H9 (cell line): ENCODE data around the gene SH2D1B. TPM values are rescaled to one million over a fixed set of nuclear protein-coding genes. Genes with fewer than 3 reads are reported as not detected.

Source experiments
- DNase-seq: peaks from one replicate; pipeline ENCODE4 v3.0.0-alpha.2; 2017
- H2AFZ ChIP-seq: one replicate; pipeline ENCODE4 v1.6.1; 2013; ENCODE audit warnings: mild to moderate bottlenecking, low read length, control low read depth, moderate library complexity
- H2AK5ac ChIP-seq: 2 replicates; pipeline ENCODE4 v1.6.1; 2013; ENCODE audit warnings: low read length, control low read depth, mixed read lengths; ENCODE audit not compliant: insufficient read length
- H2BK120ac ChIP-seq: one replicate; pipeline ENCODE4 v1.6.1; 2013; ENCODE audit warnings: low read depth, mild to moderate bottlenecking, low read length, control low read depth, inconsistent platforms; ENCODE audit not compliant: poor library complexity, severe bottlenecking
- H2BK12ac ChIP-seq: 2 replicates; pipeline ENCODE4 v1.6.1; 2013; ENCODE audit warnings: low read length, control low read depth, mixed read lengths, low read depth; ENCODE audit not compliant: insufficient read length
- H2BK15ac ChIP-seq: 2 replicates; pipeline ENCODE4 v1.6.1; 2013; ENCODE audit warnings: low read depth, low read length, control low read depth
- H2BK20ac ChIP-seq: one replicate; pipeline ENCODE4 v1.6.1; 2013; ENCODE audit warnings: low read depth, mild to moderate bottlenecking, low read length, control low read depth, inconsistent platforms; ENCODE audit not compliant: poor library complexity, severe bottlenecking
- H2BK5ac ChIP-seq: 2 replicates; pipeline ENCODE4 v1.6.1; 2013; ENCODE audit warnings: low read length, control low read depth, mixed read lengths; ENCODE audit not compliant: insufficient read length
- H3K14ac ChIP-seq: 2 replicates; pipeline ENCODE4 v1.6.1; 2013; ENCODE audit warnings: low read length, control low read depth; ENCODE audit not compliant: insufficient read depth
- H3K18ac ChIP-seq: 2 replicates; pipeline ENCODE4 v1.6.1; 2013; ENCODE audit warnings: low read depth, mild to moderate bottlenecking, mixed read lengths, low read length, control low read depth; ENCODE audit not compliant: insufficient read length
- H3K23ac ChIP-seq: 2 replicates; pipeline ENCODE4 v1.6.1; 2013; ENCODE audit warnings: low read length, control low read depth, mixed read lengths, low read depth; ENCODE audit not compliant: insufficient read length
- H3K23me2 ChIP-seq: 2 replicates; pipeline ENCODE4 v1.6.1; 2013; ENCODE audit warnings: low read depth, mild to moderate bottlenecking, mixed read lengths, low read length, control low read depth; ENCODE audit not compliant: insufficient read length, poor library complexity, severe bottlenecking
- H3K27ac ChIP-seq: 2 replicates; pipeline ENCODE4 v1.5.1; 2013; ENCODE audit warnings: low read length, control low read depth, mixed read lengths, low read depth; ENCODE audit not compliant: insufficient read length
- H3K27me3 ChIP-seq: 2 replicates; pipeline ENCODE4 v1.6.1; 2013; ENCODE audit warnings: low read length, control low read depth, inconsistent platforms; ENCODE audit not compliant: insufficient read depth
- H3K4ac ChIP-seq: 2 replicates; pipeline ENCODE4 v1.6.1; 2013; ENCODE audit warnings: low read depth, mild to moderate bottlenecking, control low read depth, inconsistent platforms, low read length, moderate library complexity
- H3K4me1 ChIP-seq: 2 replicates; pipeline ENCODE4 v1.6.1; 2013; ENCODE audit warnings: low read length, control low read depth, inconsistent platforms; ENCODE audit not compliant: insufficient read depth
- H3K4me2 ChIP-seq: 2 replicates; pipeline ENCODE4 v1.6.1; 2013; ENCODE audit warnings: low read length, control low read depth, mixed read lengths; ENCODE audit not compliant: insufficient read length, insufficient read depth
- H3K56ac ChIP-seq: 2 replicates; pipeline ENCODE4 v1.6.1; 2013; ENCODE audit warnings: low read depth, mild to moderate bottlenecking, mixed read lengths, low read length, control low read depth; ENCODE audit not compliant: insufficient read length
- H3K79me1 ChIP-seq: 2 replicates; pipeline ENCODE4 v1.6.1; 2013; ENCODE audit warnings: low read depth, mild to moderate bottlenecking, moderate library complexity, low read length, control low read depth, inconsistent platforms; ENCODE audit not compliant: insufficient read depth, poor library complexity, severe bottlenecking
- H3K79me2 ChIP-seq: 2 replicates; pipeline ENCODE4 v1.6.1; 2013; ENCODE audit warnings: low read length, control low read depth, inconsistent platforms; ENCODE audit not compliant: insufficient read depth
- H3K9ac ChIP-seq: 2 replicates; pipeline ENCODE4 v1.6.1; 2013; ENCODE audit warnings: low read length, control low read depth, mixed read lengths; ENCODE audit not compliant: insufficient read length; ENCODE audit errors: extremely low read depth
- H3K9me3 ChIP-seq: one replicate; pipeline ENCODE4 v1.6.1; 2013; ENCODE audit warnings: low read depth, low read length, inconsistent platforms; ENCODE audit not compliant: control insufficient read depth
- H3T11ph ChIP-seq: one replicate; pipeline ENCODE4 v1.6.1; 2013; ENCODE audit warnings: mild to moderate bottlenecking, low read length, control low read depth, inconsistent platforms
- H4K20me1 ChIP-seq: one replicate; pipeline ENCODE4 v1.6.1; 2013; ENCODE audit not compliant: control insufficient read depth, insufficient read length, insufficient read depth
- H4K5ac ChIP-seq: 2 replicates; pipeline ENCODE4 v1.6.1; 2013; ENCODE audit warnings: low read depth, mild to moderate bottlenecking, mixed read lengths, low read length, control low read depth; ENCODE audit not compliant: insufficient read length
- H4K8ac ChIP-seq: replicated peaks from 2 replicates; pipeline ENCODE4 v1.6.1; 2013; ENCODE audit warnings: low read length, control low read depth, mixed read lengths, low read depth; ENCODE audit not compliant: insufficient read length
- H4K91ac ChIP-seq: 2 replicates; pipeline ENCODE4 v1.6.1; 2013; ENCODE audit warnings: low read depth, mild to moderate bottlenecking, moderate library complexity, mixed read lengths, low read length, control low read depth; ENCODE audit not compliant: insufficient read length
- H3K27ac Mint-ChIP-seq, 3 experiments: 2 replicates in 2 of 3; 3 replicates in 1 of 3; pipeline ENCODE4 v1.8.0; 2020 to 2021; ENCODE audit warnings: mixed read lengths in 3 of 3, mild to moderate bottlenecking in 1 of 3, moderate library complexity in 1 of 3
- H3K27me3 Mint-ChIP-seq: 2 replicates; pipeline ENCODE4 v1.8.0; 2021; ENCODE audit warnings: low read depth, mild to moderate bottlenecking, moderate library complexity, mixed read lengths
- H3K36me3 Mint-ChIP-seq, 3 experiments: 2 replicates in 2 of 3; 3 replicates in 1 of 3; pipeline ENCODE4 v1.8.0; 2020 to 2021; ENCODE audit warnings: low read depth in 3 of 3, mixed read lengths in 3 of 3; ENCODE audit not compliant: insufficient read depth in 1 of 3
- H3K4me1 Mint-ChIP-seq, 2 experiments: 2 replicates each; pipeline ENCODE4 v1.8.0; 2020; ENCODE audit warnings: mixed read lengths in 2 of 2
- H3K4me3 Mint-ChIP-seq, 2 experiments: 2 replicates in 1 of 2; 3 replicates in 1 of 2; pipeline ENCODE4 v1.8.0; 2020 to 2021; ENCODE audit warnings: mild to moderate bottlenecking in 2 of 2, mixed read lengths in 2 of 2, moderate library complexity in 1 of 2
- H3K9me3 Mint-ChIP-seq, 2 experiments: 2 replicates in 1 of 2; 3 replicates in 1 of 2; pipeline ENCODE4 v1.8.0; 2020; ENCODE audit warnings: mild to moderate bottlenecking in 2 of 2, mixed read lengths in 2 of 2, moderate library complexity in 1 of 2
- CTCF ChIP-seq: fragments of 200-600 bp; sonication (generic); conservative IDR thresholded peaks from 3 replicates; pipeline ENCODE4 v1.8.0; 2021; ENCODE audit warnings: antibody characterized with exemption, mild to moderate bottlenecking
- WGBS: extraction: QIAGEN DNeasy Blood & Tissue Kit; methylation state at CpG from one replicate; pipeline ENCODE4 v1.1.7; 2013; ENCODE audit warnings: missing lambda C conversion rate, low lambda C conversion rate, mixed read lengths; ENCODE audit not compliant: insufficient read length; ENCODE audit errors: extremely low coverage; 5-methylcytosine and 5-hydroxymethylcytosine counted together
- total RNA-seq: library from RNA; stranded (reverse); gene quantifications from 2 replicates; pipeline ENCODE4 v1.2.1, GENCODE V29; 2021

SH2D1B gene
- total RNA-seq, 1 experiment from 2014 or later, result not detected

GRCh38 chr1:162359523-162360236 is 52.3 kb downstream of the SH2D1B start:
- H2BK15ac ChIP-seq, result no peak overlapping the region
- no peaks in the 10 kb centered on the region for H3K79me2 ChIP-seq
- Mint-ChIP-seq H3K9me3 (no peaks in the 10 kb centered on the region), H3K27ac (peak overlapping the region in 1 of 3 experiments; percentile 80; a peak in 1 of 7 replicates), H3K4me1 (peaks cover 3 to 7% of the 10 kb centered on the region in 2 experiments; a peak in 3 of 4 replicates), H3K4me3 (no peak overlapping the region), H3K27me3 (no peaks in the 10 kb centered on the region), H3K36me3 (peaks cover 7 to 14% (median 9%) of the 10 kb centered on the region in 3 experiments; a peak in 5 of 7 replicates)
- H4K91ac ChIP-seq, result no peak overlapping the region
- no peak overlapping the region for H3K9ac ChIP-seq
- H3K23me2 ChIP-seq, result no peaks in the 10 kb centered on the region
- H2AFZ ChIP-seq, result no peak overlapping the region
- no peaks in the 10 kb centered on the region for H4K20me1 ChIP-seq
- no peak overlapping the region for H2BK120ac ChIP-seq
- H2BK20ac ChIP-seq, result no peak overlapping the region
- no peak overlapping the region for H3K4me2 ChIP-seq
- H3K4me1 ChIP-seq, result no peaks in the 10 kb centered on the region
- no peak for TF ChIP-seq CTCF
- no CpG with 5 or more reads among the region's 10 CpGs for WGBS
- no peak overlapping the region for H3K23ac ChIP-seq
- no peak overlapping the region for H3K56ac ChIP-seq
- H3K79me1 ChIP-seq, result no peaks in the 10 kb centered on the region
- H3T11ph ChIP-seq, result no peak overlapping the region
- H4K8ac ChIP-seq, result no peak overlapping the region
- DNase-seq, result no peak
- H3K27ac ChIP-seq, result no peak overlapping the region
- H3K4ac ChIP-seq, result no peak overlapping the region
- no peak overlapping the region for H2BK5ac ChIP-seq
- no peaks in the 10 kb centered on the region for H3K9me3 ChIP-seq
- H3K14ac ChIP-seq, result no peak overlapping the region
- H3K18ac ChIP-seq, result no peak overlapping the region
- no peak overlapping the region for H2BK12ac ChIP-seq
- no peaks in the 10 kb centered on the region for H3K27me3 ChIP-seq
- H4K5ac ChIP-seq, result no peak overlapping the region
- H2AK5ac ChIP-seq, result no peak overlapping the region
